Breast epithelium (tissue), 4 donors: Measurements from ENCODE around the gene STMN1. TPM values are rescaled to one million over a fixed set of nuclear protein-coding genes. Genes with fewer than 3 reads are reported as not detected.
A peak's percentile ranks its signal among the peaks of the same experiment; 100 is the strongest.

ENCODE experiments used
- DNase-seq, 2 donors: peaks; one replicate each; pipeline ENCODE4 v3.0.0-alpha.2; 2019; ENCODE audit warnings: low spot score in 2 of 2
- H3K27ac ChIP-seq, 2 donors: fragments of 200-600 bp; sonication (generic) in 1 of 2; one replicate each; pipeline ENCODE4 v1.5.1; 2016 to 2019; ENCODE audit warnings: mild to moderate bottlenecking in 1 of 2
- H3K27me3 ChIP-seq, 2 donors: fragments of 200-600 bp; sonication (generic) in 1 of 2; one replicate each; pipeline versions ENCODE4 v1.5.1 to v1.6.0; 2017 to 2019; ENCODE audit warnings: control low read depth in 1 of 2, mild to moderate bottlenecking in 1 of 2
- H3K36me3 ChIP-seq: fragments of 200-600 bp; one replicate; pipeline ENCODE4 v1.5.1; 2019
- H3K4me1 ChIP-seq, 2 donors: fragments of 200-600 bp; sonication (generic); one replicate each; pipeline ENCODE4 v1.5.1; 2016 to 2019; ENCODE audit warnings: control low read depth in 1 of 2
- H3K4me3 ChIP-seq, 3 donors: fragments of 200-600 bp; sonication (generic); 1 replicate in 2 of 3; 2 replicates in 1 of 3; pipeline ENCODE4 v1.5.1; 2016 to 2019; ENCODE audit warnings: mild to moderate bottlenecking in 3 of 3, moderate library complexity in 2 of 3
- H3K9me3 ChIP-seq, 2 donors: fragments of 200-600 bp; sonication (generic) in 1 of 2; one replicate each; pipeline ENCODE4 v1.5.1; 2016 to 2019; ENCODE audit warnings: control low read depth in 1 of 2
- CTCF ChIP-seq, 3 donors: fragments of 450-650 bp; IDR thresholded peaks; one replicate each; pipeline ENCODE4 v1.5.1; 2016 to 2017; ENCODE audit warnings: antibody characterized with exemption in 3 of 3, mild to moderate bottlenecking in 3 of 3, moderate library complexity in 3 of 3
- POLR2A ChIP-seq: fragments of 450-650 bp; IDR thresholded peaks from one replicate; pipeline ENCODE4 v1.6.1; 2016; ENCODE audit warnings: antibody characterized with exemption, mild to moderate bottlenecking, moderate library complexity
- POLR2AphosphoS5 ChIP-seq, 3 donors: sonication (generic); formaldehyde crosslinking; IDR thresholded peaks; one replicate each; pipeline ENCODE4 v1.6.1; 2017; ENCODE audit warnings: antibody characterized with exemption in 3 of 3
- intact Hi-C: fragments of 100-400 bp; cut with DNase I; formaldehyde crosslinking; loops from one replicate; pipeline ENCODE4 v1.15.1; 2023; ENCODE audit warnings: low total_unique reads
- total RNA-seq, 3 donors: library from RNA; depleted of rRNA; stranded (reverse); fragments of >200 nt; gene quantifications; one replicate each; pipeline ENCODE4 v1.1.0, GENCODE V29; 2016

Gene STMN1
- total RNA-seq, 3 donors from 2014 or later = 23.9 to 33.8 (median 28.4) TPM

- no peak overlapping the region for H3K4me3 ChIP-seq
- DNase-seq = no peak
- H3K9me3 ChIP-seq = no peaks in the 10 kb centered on the region
- no peaks in the 10 kb centered on the region for H3K36me3 ChIP-seq
- intact Hi-C loops = no loop called here
- no peak overlapping the region for H3K27ac ChIP-seq
- TF ChIP-seq CTCF (IDR thresholded peaks at IDR 0.05) = no peak
- TF ChIP-seq POLR2A = no peak
- TF ChIP-seq POLR2AphosphoS5 (IDR thresholded peaks at IDR 0.05) = no peak
- no peaks in the 10 kb centered on the region for H3K4me1 ChIP-seq
- no peaks in the 10 kb centered on the region for H3K27me3 ChIP-seq
These were observed 6.0 kb upstream of the STMN1 start for GRCh38 chr1:25912076-25912831.

GRCh38 chr1:25911162-25911561 is 4.9 kb upstream of the STMN1 start:
- Histone ChIP-seq H3K4me1 (no peaks in the 10 kb centered on the region), H3K4me3 (no peak overlapping the region), H3K9me3 (no peaks in the 10 kb centered on the region), H3K27ac (no peak overlapping the region), H3K27me3 (no peaks in the 10 kb centered on the region), H3K36me3 (no peaks in the 10 kb centered on the region)
- intact Hi-C loops = no loop called here
- TF ChIP-seq CTCF (IDR thresholded peaks at IDR 0.05) (no peak), POLR2A (no peak), POLR2AphosphoS5 (IDR thresholded peaks at IDR 0.05) (no peak)
- no peak for DNase-seq

- Histone ChIP-seq H3K4me1 (peaks cover 0 to 4% of the 10 kb centered on the region in 2 donors), H3K36me3 (no peaks in the 10 kb centered on the region), H3K27me3 (no peaks in the 10 kb centered on the region), H3K27ac (no peak overlapping the region), H3K9me3 (no peaks in the 10 kb centered on the region), H3K4me3 (no peak overlapping the region)
- no peak for DNase-seq
- intact Hi-C loops = no loop called here
- TF ChIP-seq POLR2A = no peak
- TF ChIP-seq POLR2AphosphoS5 (IDR thresholded peaks at IDR 0.05) = no peak
- TF ChIP-seq CTCF (IDR thresholded peaks at IDR 0.05) = no peak
These were observed 2.8 kb upstream of the STMN1 start for GRCh38 chr1:25909040-25909439.

- H3K4me1 ChIP-seq = peaks cover 0 to 4% of the 10 kb centered on the region in 2 donors
- no peak overlapping the region for H3K27ac ChIP-seq
- no peak for TF ChIP-seq CTCF (IDR thresholded peaks at IDR 0.05)
- TF ChIP-seq POLR2A = no peak
- no peak for TF ChIP-seq POLR2AphosphoS5 (IDR thresholded peaks at IDR 0.05)
- H3K36me3 ChIP-seq = no peaks in the 10 kb centered on the region
- no peak for DNase-seq
- no peaks in the 10 kb centered on the region for H3K9me3 ChIP-seq
- no peak overlapping the region for H3K4me3 ChIP-seq
- no peaks in the 10 kb centered on the region for H3K27me3 ChIP-seq
- intact Hi-C loops = no loop called here
These were observed 1.9 kb upstream of the STMN1 start for GRCh38 chr1:25908161-25908560.

GRCh38 chr1:25907601-25908000 is 1.4 kb upstream of the STMN1 start:
- no peaks in the 10 kb centered on the region for H3K9me3 ChIP-seq
- no peaks in the 10 kb centered on the region for H3K36me3 ChIP-seq
- no peak for DNase-seq
- no peak for TF ChIP-seq CTCF (IDR thresholded peaks at IDR 0.05)
- TF ChIP-seq POLR2AphosphoS5 (IDR thresholded peaks at IDR 0.05) = no peak
- no peak for TF ChIP-seq POLR2A
- H3K27ac ChIP-seq = peak overlapping the region in 1 of 2 donors; percentile 59
- H3K4me3 ChIP-seq = no peak overlapping the region
- peaks cover 0 to 4% of the 10 kb centered on the region in 2 donors for H3K4me1 ChIP-seq
- intact Hi-C loops = no loop called here
- no peaks in the 10 kb centered on the region for H3K27me3 ChIP-seq
